Neural cell (in vitro differentiated cells): ENCODE measurements around the gene E2F1. TPM values are rescaled to one million over a fixed set of nuclear protein-coding genes. Genes with fewer than 3 reads are reported as not detected.

Experiments used
- H2AFZ ChIP-seq: fragments of 200-600, 300-800 bp; sonication (generic), shearing (Covaris generic); 2 replicates; pipeline ENCODE4 v1.6.0; 2014; ENCODE audit warnings: low read depth, mild to moderate bottlenecking, antibody characterized with exemption, low read length, moderate library complexity
- H3F3A ChIP-seq: fragments of 200-600 bp; shearing (Covaris generic); 2 replicates; pipeline ENCODE4 v1.6.1; 2016; ENCODE audit warnings: mild to moderate bottlenecking, moderate library complexity, mixed read lengths, antibody characterized with exemption, low read length; ENCODE audit not compliant: insufficient read depth, poor library complexity, severe bottlenecking
- H3K27ac ChIP-seq: fragments of 200-600, 300-800 bp; sonication (generic), shearing (Covaris generic); 2 replicates; pipeline ENCODE4 v1.5.1; 2014; ENCODE audit warnings: mild to moderate bottlenecking, low read length, moderate library complexity
- H3K27me3 ChIP-seq: fragments of 300-800, 200-600 bp; sonication (generic), shearing (Covaris generic); 2 replicates; pipeline ENCODE4 v1.6.0; 2014; ENCODE audit warnings: mild to moderate bottlenecking, low read depth, low read length, moderate library complexity; ENCODE audit not compliant: insufficient read depth
- H3K36me3 ChIP-seq: fragments of 300-800, 200-600 bp; sonication (generic), shearing (Covaris generic); 2 replicates; pipeline ENCODE4 v1.5.1; 2014; ENCODE audit warnings: mild to moderate bottlenecking, antibody characterized with exemption, low read length, moderate library complexity; ENCODE audit not compliant: insufficient read depth
- H3K4me2 ChIP-seq: fragments of 300-800, 200-600 bp; sonication (generic), shearing (Covaris generic); 2 replicates; pipeline ENCODE4 v1.6.0; 2014; ENCODE audit warnings: mild to moderate bottlenecking, low read length
- H3K4me3 ChIP-seq: fragments of 300-800, 200-600 bp; sonication (generic), shearing (Covaris generic); 2 replicates; pipeline ENCODE4 v1.5.1; 2014; ENCODE audit warnings: mild to moderate bottlenecking, low read length, moderate library complexity
- H3K79me2 ChIP-seq: fragments of 200-600 bp; shearing (Covaris generic); replicated peaks from 2 replicates; pipeline ENCODE4 v1.6.0; 2014; ENCODE audit warnings: mild to moderate bottlenecking, low read length, moderate library complexity; ENCODE audit not compliant: insufficient read depth
- H3K9ac ChIP-seq: fragments of 300-800, 200-600 bp; sonication (generic), shearing (Covaris generic); 2 replicates; pipeline ENCODE4 v1.6.1; 2016; ENCODE audit warnings: mild to moderate bottlenecking, low read length, mixed read lengths
- H3K9me2 ChIP-seq: fragments of 200-600 bp; shearing (Covaris generic); 2 replicates; pipeline ENCODE4 v1.6.1; 2016; ENCODE audit warnings: mild to moderate bottlenecking, low read length, mixed read lengths; ENCODE audit not compliant: insufficient read depth
- H3K9me3 ChIP-seq: fragments of 200-600, 300-800 bp; sonication (generic), shearing (Covaris generic); 2 replicates; pipeline ENCODE4 v1.6.1; 2016; ENCODE audit warnings: mild to moderate bottlenecking, mixed run types, low read length, moderate library complexity, mixed read lengths
- H4K20me1 ChIP-seq: fragments of 200-600 bp; shearing (Covaris generic); 2 replicates; pipeline ENCODE4 v1.6.1; 2016; ENCODE audit warnings: mild to moderate bottlenecking, mixed run types; ENCODE audit not compliant: insufficient read depth
- CTCF ChIP-seq: fragments of 450-650 bp; IDR thresholded peaks from 2 replicates; pipeline ENCODE4 v1.5.1; 2014; ENCODE audit warnings: antibody characterized with exemption, mild to moderate bottlenecking, moderate library complexity; ENCODE audit not compliant: poor library complexity, severe bottlenecking
- EP300 ChIP-seq: fragments of 450-650 bp; conservative IDR thresholded peaks from 2 replicates; pipeline ENCODE4 v1.6.1; 2014; ENCODE audit warnings: antibody characterized with exemption, mild to moderate bottlenecking, moderate library complexity; ENCODE audit not compliant: poor library complexity, severe bottlenecking
- EZH2 ChIP-seq: fragments of 200-600, 300-800 bp; shearing (Covaris generic), sonication (generic); IDR thresholded peaks from 2 replicates; pipeline ENCODE4 v1.6.1; 2014; ENCODE audit warnings: antibody characterized with exemption, low read length, borderline replicate concordance, mild to moderate bottlenecking; ENCODE audit not compliant: insufficient read depth, poor library complexity, severe bottlenecking
- MXI1 ChIP-seq: fragments of 450-650 bp; conservative IDR thresholded peaks from 2 replicates; pipeline ENCODE4 v1.6.1; 2014; ENCODE audit warnings: antibody characterized with exemption, mild to moderate bottlenecking; ENCODE audit not compliant: poor library complexity, severe bottlenecking
- POLR2AphosphoS5 ChIP-seq: IDR thresholded peaks from 2 replicates; pipeline ENCODE4 v1.6.1; 2012
- RAD21 ChIP-seq: fragments of 450-650 bp; conservative IDR thresholded peaks from 2 replicates; pipeline ENCODE4 v1.6.1; 2014; ENCODE audit warnings: antibody characterized with exemption, mild to moderate bottlenecking, moderate library complexity
- REST ChIP-seq: IDR thresholded peaks from 2 replicates; pipeline ENCODE4 v1.6.1; 2012; ENCODE audit warnings: borderline replicate concordance
- SMC3 ChIP-seq: fragments of 450-650 bp; conservative IDR thresholded peaks from 2 replicates; pipeline ENCODE4 v1.6.1; 2014; ENCODE audit warnings: antibody characterized with exemption, mild to moderate bottlenecking, moderate library complexity; ENCODE audit not compliant: poor library complexity
- TAF1 ChIP-seq: IDR thresholded peaks from 2 replicates; pipeline ENCODE4 v1.6.1; 2012; ENCODE audit warnings: low read depth
- polyA plus RNA-seq: library from polyadenylated mRNA; depleted of rRNA; stranded (reverse); fragments of >200 nt; gene quantifications from 2 replicates; pipeline ENCODE4 v1.2.3, GENCODE V29; 2014

Gene E2F1
- polyA plus RNA-seq, 1 donor from 2014 or later: 2.3 TPM

GRCh38 chr20:33709905-33710541, 23.8 kb upstream of the E2F1 start:
- Histone ChIP-seq H2AFZ (no peak overlapping the region), H3K4me3 (no peak overlapping the region), H3K27ac (no peak overlapping the region), H3K4me2 (no peak overlapping the region), H3K27me3 (no peaks in the 10 kb centered on the region), H3K79me2 (no peaks in the 10 kb centered on the region), H3K9me3 (no peaks in the 10 kb centered on the region), H4K20me1 (no peaks in the 10 kb centered on the region), H3K36me3 (no peaks in the 10 kb centered on the region), H3F3A (no peaks in the 10 kb centered on the region), H3K9ac (no peak overlapping the region), H3K9me2 (no peaks in the 10 kb centered on the region)
- TF ChIP-seq SMC3 (no peak), MXI1 (no peak), EP300 (no peak), POLR2AphosphoS5 (no peak), CTCF (no peak), EZH2 (no peak), RAD21 (no peak), REST (no peak), TAF1 (no peak)

- H3K9ac ChIP-seq: no peak overlapping the region
- no peaks in the 10 kb centered on the region for H3K9me3 ChIP-seq
- no peak for TF ChIP-seq SMC3
- no peak for TF ChIP-seq RAD21
- TF ChIP-seq TAF1: no peak
- TF ChIP-seq CTCF: no peak
- no peak for TF ChIP-seq EZH2
- TF ChIP-seq REST: no peak
- no peak for TF ChIP-seq MXI1
- TF ChIP-seq POLR2AphosphoS5: no peak
- TF ChIP-seq EP300: no peak
- H2AFZ ChIP-seq: no peak overlapping the region
- no peaks in the 10 kb centered on the region for H3F3A ChIP-seq
- H3K79me2 ChIP-seq: no peaks in the 10 kb centered on the region
- H4K20me1 ChIP-seq: no peaks in the 10 kb centered on the region
- no peaks in the 10 kb centered on the region for H3K27me3 ChIP-seq
- H3K36me3 ChIP-seq: no peaks in the 10 kb centered on the region
- H3K4me3 ChIP-seq: no peak overlapping the region
- H3K4me2 ChIP-seq: no peak overlapping the region
- no peak overlapping the region for H3K27ac ChIP-seq
- no peaks in the 10 kb centered on the region for H3K9me2 ChIP-seq
These were observed 23.2 kb upstream of the E2F1 start for GRCh38 chr20:33709398-33709797.
